GM21526 (cell line): ENCODE results near the gene CTPS2.
"Not testable (repeated sequence)": the region's sequence is repeated elsewhere in the genome, so short reads cannot be mapped to it uniquely, and the experiment has no call there.

ENCODE experiments used
- ATAC-seq: cut with Tn5 transposase; IDR thresholded peaks from one replicate; pipeline ENCODE4 v1.9.1; 2021; ENCODE audit warnings: moderate library complexity; ENCODE audit not compliant: unreplicated experiment, low FRiP score

CTPS2 gene

GRCh38 chrX:16658284-16658683 is 54.2 kb downstream of the CTPS2 start:
- ATAC-seq: no peak

GRCh38 chrX:16654093-16654492 is 58.4 kb downstream of the CTPS2 start:
- ATAC-seq: no peak

DNA sequence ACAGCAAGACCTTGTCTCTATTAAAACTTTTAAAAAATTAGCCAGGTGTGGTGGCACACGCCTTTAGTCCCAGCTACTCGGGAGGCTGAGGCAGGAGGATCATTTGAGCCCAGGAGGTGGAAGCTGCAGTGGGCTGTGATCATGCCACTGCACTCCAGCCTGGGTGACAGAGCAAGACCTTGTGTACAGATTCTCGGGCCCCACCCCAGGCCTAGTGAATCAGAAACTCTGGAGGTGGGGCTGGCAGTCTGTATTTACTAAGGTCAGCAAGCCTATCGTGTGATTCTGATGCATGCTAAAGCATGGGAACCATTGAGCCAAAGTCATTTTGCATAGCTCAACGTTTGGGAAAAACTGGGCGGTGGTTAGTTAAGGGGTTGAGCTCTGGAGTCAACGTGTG is 59.0 kb downstream of the CTPS2 start:
- ATAC-seq: no peak

- ATAC-seq: no peak
These were observed 61.0 kb downstream of the CTPS2 start for GRCh38 chrX:16651391-16652024.

- no peak for ATAC-seq
These were observed 62.6 kb downstream of the CTPS2 start, which contains the start of gene S100G for GRCh38 chrX:16649858-16650257. Gene S100G, plus strand, starts transcription at chrX:16650158. Its CDS starts 849 bp downstream, at chrX:16651007.

GRCh38 chrX:16646366-16647138 is 65.9 kb downstream of the CTPS2 start:
- no peak for ATAC-seq

- ATAC-seq: no peak
These were observed 69.3 kb downstream of the CTPS2 start for GRCh38 chrX:16643176-16643575.

GRCh38 chrX:16640823-16641222 is 71.6 kb downstream of the CTPS2 start:
- no peak for ATAC-seq

GRCh38 chrX:16639966-16640365 is 72.5 kb downstream of the CTPS2 start:
- ATAC-seq: no peak

DNA sequence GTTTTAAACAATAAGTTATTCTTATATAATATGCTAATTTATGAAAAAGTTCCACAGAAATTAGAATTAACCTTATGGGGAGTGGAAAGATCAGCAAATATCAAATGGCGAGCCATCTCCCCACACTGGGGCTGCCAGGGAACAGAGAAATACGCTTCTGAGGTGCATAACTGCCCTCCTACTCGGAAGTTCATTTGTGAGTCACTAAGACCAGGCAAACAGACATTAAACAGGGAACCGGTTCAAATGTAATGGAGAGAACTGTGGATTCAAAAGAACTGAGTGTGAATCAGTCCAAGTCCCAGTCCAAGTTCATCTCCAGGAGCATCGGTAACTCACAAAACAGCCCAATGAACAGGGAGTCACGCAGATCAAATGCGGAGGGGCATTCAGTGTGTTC is 73.9 kb downstream of the CTPS2 start:
- ATAC-seq: no peak

DNA sequence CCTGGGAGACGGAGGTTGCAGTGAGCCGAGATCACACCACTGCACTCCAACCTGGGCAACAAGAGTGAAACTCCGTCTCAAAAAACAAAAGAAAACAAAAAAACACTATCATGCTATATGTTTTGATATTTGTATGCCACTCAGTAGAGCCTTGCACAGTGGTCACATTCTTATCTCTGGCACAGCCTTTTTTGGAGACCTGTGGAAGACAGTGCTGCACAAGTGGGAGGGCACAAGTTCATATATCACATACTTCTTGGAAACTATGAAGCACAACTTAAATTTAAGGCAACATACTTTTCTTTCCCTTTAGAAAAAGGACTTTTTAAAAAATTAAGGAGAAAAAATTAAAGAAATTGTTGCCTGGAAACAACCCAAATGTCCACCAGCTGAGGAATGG is 76.9 kb downstream of the CTPS2 start:
- no peak for ATAC-seq

GRCh38 chrX:16635040-16635439 is 77.4 kb downstream of the CTPS2 start:
- ATAC-seq: no peak

GRCh38 chrX:16633754-16634153 is 78.7 kb downstream of the CTPS2 start:
- no peak for ATAC-seq

GRCh38 chrX:16629909-16630308 is 82.6 kb downstream of the CTPS2 start:
- no peak for ATAC-seq

DNA sequence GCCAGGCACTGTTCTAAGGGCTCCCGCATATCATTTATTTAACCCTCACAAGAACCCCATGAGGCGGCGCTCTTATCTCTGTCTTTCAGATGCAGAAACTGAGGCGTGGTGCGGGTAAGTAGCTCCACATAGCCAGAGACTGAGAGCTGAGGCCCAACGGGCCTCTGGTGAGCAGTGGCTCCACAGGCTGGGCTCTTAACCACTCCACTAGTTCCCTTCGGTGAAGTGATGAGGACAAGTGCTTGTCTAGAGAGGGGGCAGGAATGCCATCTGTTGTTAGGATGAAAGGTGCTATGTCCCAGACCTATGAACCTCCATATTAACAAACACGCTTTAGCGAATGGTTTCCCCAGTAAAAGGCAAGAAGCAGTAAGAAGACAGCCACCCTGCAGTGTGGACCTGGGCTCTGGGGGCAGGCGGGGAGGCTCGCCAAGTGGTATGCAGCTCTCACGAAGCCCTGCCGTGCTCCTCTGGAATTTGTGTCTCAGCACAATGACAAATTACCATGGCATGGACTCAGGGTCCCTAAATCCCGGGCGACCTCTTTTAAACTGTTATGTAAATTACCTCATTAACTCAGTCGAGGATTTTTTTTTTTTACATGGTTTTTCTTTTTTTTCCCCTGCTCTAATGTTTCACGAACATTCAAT is 83.4 kb downstream of the CTPS2 start:
- no peak for ATAC-seq

DNA sequence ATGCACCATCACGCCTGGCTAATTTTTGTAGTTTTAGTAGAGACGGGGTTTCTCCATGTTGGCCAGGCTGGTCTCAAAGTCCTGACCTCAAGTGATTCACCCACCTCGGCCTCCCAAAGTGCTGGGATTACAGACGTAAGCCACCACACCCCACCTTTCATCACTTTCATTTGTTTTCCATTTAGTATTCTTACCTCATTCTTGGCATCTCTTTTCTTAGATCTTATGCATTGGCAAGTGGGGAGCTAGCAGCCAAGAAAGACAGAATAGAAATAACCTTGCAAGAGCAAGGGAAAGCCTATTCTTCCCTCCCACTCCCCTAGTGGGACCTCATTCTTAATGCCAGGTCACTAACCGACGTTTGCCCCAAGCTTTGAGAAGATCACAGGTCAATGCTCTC is 84.0 kb downstream of the CTPS2 start:
- not testable (repeated sequence) for ATAC-seq

- ATAC-seq: no peak
These were observed 93.4 kb downstream of the CTPS2 start for GRCh38 chrX:16619024-16619423.

- no peak for ATAC-seq
These were observed 94.0 kb downstream of the CTPS2 start for GRCh38 chrX:16618422-16618821.

DNA sequence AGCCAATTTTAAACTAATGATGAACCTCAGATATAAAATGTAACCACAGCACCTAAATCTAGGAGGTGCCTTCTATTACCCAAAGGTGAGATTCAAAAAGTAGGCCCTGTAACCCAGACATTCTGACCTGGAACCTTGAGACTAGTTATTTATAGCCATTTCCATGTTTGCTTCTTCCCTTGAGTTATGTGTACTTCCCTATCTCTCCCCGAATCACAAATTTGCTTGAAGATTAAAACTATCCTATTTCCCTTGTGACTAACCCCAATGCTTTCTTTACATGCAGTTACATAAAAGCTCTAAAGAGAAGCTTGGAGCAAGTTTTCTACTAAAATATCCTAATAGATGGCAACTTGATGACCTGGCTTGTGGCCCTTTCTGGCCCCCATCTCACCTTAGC is 95.1 kb downstream of the CTPS2 start:
- no peak for ATAC-seq

- ATAC-seq: no peak
These were observed 100.1 kb downstream of the CTPS2 start for GRCh38 chrX:16612257-16612897.

DNA sequence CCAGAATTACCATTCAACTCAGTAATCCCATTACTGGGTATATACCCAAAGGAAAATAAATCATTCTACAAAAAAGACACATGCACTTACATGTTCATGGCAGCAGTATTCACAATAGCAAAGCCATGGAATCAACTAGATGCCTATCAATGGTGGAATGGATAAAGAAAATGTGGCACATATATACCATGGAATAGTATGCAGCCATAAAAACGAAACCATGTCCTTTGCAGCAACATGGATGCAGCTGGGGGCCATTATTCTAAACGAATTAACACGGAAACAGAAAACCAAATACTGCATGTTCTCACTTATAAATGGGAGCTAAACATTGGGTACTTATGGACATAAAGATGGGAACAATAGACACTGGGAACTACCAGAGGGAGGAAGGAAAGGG is 101.8 kb downstream of the CTPS2 start:
- not testable (repeated sequence) for ATAC-seq
